GM19043 (cell line): Measurements from ENCODE around the gene SCAPER.
A peak's percentile ranks its signal among the peaks of the same experiment; 100 is the strongest.

ENCODE experiments used
- ATAC-seq: cut with Tn5 transposase; IDR thresholded peaks from one replicate; pipeline ENCODE4 v1.9.1; 2021; ENCODE audit warnings: low read depth; ENCODE audit not compliant: unreplicated experiment

SCAPER gene

DNA sequence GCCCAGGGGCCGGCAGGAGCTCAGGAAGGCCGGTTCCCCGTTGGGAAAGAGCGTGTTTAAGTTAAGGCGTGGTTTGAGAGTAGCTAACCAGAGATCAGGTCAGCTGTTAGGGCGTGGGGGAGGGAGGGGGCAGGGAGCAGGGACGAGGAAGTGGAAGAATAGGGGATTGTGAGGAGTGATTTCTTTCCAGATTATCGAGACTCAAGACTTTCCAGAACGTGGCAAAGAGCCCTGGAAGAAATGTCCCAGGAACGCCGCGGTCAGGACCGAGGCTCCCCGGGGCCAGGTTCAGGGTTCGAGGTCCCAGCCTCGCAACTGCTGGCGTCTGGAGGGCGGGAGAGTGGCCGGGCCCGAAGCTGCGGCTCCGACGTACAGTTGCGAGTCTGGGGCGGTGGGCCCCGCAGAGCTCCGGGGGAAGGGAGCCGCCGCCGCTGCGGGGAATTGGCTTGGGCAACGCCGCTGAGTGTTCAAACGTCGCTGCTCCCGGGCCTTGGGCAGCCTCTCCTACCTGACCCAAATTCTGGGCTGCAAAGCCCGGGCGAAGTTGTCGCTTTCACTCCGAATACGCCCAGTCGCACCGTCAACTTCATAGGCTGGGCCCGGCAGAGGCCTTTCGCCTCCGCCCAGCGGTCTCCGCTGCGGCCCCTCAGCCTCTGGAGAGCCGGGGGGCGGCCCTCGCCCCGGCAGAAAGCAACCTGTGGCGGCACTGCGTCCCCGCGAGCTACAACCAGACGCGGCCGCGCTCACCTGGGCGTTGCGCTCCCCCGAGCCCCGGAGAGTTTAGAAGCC is 559.1 kb downstream of the SCAPER start:
- ATAC-seq = no peak

GRCh38 chr15:76345583-76345879 is 559.6 kb downstream of the SCAPER start:
- ATAC-seq = no peak

- no peak for ATAC-seq
Measured at GRCh38 chr15:76344893-76345582, 560.1 kb downstream of the SCAPER start.

DNA sequence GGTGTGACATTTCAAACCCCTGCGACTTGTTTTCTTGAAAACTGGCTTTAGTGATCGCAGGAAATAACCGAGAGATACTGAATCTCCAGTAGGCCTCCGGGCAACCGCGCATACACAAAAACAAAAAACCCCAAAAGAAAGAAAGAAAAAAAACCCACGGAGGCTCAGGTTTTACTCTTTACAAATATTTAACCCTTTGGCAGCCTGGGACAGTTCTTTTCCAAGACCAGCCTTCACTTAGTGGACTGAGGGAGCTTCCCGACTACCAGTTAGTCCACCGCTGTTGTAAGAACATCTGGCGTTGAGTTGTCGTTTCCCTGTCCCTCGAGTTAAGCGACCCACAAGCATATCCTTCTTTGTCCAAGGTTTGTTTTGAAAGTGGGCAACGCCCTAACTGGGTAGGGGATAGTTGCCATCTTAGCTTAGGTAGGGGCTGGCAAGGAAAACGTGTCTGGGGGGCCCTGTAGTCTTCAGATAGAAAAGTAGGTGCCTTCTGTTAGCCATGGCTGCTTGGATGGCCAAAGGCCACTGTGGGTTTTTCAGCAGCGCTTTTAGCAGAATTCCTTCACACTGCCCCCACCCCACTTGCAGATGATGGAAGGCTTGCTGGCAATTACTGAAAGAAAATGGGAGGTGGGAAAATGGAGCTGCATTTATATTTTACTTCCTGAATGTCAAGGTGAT is 561.7 kb downstream of the SCAPER start:
- ATAC-seq = no peak

DNA sequence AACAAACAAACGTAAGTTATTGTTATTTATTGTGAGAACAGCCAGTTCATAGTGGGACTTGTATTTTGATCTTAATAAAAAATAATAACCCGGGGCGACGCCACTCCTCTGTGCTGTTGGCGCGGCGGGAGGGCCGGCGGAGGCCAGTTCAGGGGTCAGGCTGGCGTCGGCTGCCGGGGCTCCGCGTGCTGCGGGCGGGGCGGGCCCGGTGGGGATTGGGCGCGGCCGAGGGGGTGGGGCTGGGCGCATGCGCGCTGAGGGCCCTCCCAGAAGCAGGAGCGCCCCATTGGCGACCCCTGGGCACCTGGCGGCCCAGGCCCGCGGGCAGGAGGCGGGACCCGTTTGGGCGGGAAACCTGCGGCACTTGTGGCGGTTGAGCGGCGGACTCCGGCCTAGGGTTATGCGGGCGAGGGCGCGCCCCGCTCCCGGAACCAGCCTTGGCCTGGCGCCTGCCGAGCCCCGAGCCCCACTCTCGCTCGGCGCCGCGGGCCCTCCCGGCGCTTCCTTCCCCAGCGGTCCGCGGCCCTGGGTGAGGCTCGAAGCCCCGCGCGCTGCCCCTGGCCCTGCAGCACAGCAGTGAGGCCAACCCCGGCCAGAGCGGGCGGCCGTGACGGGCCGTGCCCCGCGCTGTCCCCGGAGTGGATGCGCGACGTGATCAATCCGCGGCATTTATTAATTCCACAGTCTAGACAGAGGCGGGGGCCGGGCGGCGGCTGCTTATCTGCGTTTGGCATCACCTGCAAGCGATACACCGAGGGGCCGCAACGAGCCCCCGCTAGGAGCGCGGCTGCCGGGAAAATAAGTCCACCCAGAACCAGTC is 562.5 kb downstream of the SCAPER start:
- no peak for ATAC-seq

- ATAC-seq = no peak
Measured at GRCh38 chr15:76342058-76342381, 563.1 kb downstream of the SCAPER start.

DNA sequence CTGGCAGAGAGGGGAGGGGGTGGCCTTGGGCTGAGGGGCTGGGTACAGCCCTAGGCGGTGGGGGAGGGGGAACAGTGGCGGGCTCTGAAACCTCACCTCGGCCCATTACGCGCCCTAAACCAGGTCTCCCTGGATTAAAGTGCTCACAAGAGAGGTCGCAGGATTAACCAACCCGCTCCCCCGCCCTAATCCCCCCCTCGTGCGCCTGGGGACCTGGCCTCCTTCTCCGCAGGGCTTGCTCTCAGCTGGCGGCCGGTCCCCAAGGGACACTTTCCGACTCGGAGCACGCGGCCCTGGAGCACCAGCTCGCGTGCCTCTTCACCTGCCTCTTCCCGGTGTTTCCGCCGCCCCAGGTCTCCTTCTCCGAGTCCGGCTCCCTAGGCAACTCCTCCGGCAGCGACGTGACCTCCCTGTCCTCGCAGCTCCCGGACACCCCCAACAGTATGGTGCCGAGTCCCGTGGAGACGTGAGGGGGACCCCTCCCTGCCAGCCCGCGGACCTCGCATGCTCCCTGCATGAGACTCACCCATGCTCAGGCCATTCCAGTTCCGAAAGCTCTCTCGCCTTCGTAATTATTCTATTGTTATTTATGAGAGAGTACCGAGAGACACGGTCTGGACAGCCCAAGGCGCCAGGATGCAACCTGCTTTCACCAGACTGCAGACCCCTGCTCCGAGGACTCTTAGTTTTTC is 563.6 kb downstream of the SCAPER start:
- no peak for ATAC-seq

DNA sequence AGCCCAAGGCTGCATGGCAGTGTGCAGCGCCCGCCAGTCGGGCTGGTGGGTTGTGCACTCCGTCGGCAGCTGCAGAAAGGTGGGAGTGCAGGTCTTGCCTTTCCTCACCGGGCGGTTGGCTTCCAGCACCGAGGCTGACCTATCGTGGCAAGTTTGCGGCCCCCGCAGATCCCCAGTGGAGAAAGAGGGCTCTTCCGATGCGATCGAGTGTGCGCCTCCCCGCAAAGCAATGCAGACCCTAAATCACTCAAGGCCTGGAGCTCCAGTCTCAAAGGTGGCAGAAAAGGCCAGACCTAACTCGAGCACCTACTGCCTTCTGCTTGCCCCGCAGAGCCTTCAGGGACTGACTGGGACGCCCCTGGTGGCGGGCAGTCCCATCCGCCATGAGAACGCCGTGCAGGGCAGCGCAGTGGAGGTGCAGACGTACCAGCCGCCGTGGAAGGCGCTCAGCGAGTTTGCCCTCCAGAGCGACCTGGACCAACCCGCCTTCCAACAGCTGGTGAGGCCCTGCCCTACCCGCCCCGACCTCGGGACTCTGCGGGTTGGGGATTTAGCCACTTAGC is 564.3 kb downstream of the SCAPER start:
- ATAC-seq = no peak

GRCh38 chr15:76340198-76340802 is 564.8 kb downstream of the SCAPER start:
- no peak for ATAC-seq

- no peak for ATAC-seq
Measured at GRCh38 chr15:76339305-76340197, 565.6 kb downstream of the SCAPER start.

DNA sequence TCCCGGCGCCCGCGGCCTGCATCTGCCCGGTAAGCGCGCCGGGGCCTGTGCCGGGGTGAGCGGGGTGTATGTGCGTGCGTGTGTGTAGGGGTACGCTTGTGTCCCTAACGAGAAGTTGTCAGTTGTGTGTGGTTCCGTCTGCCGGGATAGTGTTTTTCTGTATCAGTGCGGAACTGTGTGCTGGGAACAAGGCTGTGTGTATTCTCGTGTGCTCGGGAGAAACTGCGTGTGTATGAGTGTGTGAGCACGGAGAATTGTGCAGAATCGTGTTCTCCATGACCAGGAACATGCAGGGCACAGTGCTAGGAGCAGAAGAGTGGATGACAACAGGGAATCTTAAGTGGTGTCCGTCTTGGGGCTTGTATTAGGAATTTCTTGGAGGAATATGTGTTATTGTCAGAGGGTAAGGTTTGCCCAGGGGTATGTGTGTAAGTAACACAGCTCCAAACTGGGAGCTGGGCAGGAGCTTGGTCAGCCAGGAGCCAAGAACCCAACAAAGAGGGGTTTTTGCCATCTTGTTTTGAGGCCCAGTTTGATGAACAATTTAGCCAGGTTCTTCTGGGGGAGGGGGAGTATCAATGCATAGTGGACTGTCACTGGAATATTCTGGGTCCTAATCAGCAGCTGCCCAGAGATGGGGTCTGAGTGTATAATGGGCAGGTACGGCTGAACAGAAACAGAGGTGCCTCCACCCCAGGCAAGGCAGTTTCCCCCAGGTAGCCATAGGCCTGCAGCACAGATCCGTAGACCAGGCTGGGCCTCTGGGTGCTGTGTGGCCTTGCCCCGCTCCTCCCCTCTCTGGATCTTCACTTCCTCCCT is 566.4 kb downstream of the SCAPER start:
- ATAC-seq = no peak

DNA sequence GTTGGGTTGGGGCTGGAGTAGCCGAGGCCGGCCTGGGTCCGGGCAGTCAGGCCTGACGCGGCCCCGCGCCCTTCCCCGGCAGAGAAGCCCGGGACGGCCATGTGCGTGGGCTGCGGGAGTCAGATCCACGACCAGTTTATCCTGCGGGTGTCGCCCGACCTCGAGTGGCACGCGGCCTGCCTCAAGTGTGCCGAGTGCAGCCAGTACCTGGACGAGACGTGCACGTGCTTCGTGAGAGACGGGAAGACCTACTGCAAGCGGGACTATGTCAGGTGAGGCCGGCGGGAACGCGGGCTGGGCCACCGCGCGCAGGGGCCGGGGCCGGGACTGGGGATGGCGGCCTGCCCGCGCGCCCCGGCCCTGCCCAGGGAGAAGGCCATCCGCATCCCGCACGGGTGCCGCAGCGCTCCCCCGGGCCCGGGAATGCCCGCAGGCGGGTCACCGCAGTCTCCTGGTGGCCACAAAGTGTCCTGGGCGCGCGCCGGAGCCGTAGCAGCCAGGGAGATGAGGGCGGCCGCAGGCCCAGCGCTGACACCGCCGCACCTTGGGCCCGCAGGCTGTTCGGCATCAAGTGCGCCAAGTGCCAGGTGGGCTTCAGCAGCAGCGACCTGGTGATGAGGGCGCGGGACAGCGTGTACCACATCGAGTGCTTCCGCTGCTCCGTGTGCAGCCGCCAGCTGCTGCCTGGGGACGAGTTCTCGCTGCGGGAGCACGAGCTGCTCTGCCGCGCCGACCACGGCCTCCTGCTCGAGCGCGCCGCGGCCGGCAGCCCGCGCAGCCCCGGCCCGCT is 567.2 kb downstream of the SCAPER start:
- no peak for ATAC-seq

- ATAC-seq = no peak
Measured at GRCh38 chr15:76337059-76337695, 568.0 kb downstream of the SCAPER start.

DNA sequence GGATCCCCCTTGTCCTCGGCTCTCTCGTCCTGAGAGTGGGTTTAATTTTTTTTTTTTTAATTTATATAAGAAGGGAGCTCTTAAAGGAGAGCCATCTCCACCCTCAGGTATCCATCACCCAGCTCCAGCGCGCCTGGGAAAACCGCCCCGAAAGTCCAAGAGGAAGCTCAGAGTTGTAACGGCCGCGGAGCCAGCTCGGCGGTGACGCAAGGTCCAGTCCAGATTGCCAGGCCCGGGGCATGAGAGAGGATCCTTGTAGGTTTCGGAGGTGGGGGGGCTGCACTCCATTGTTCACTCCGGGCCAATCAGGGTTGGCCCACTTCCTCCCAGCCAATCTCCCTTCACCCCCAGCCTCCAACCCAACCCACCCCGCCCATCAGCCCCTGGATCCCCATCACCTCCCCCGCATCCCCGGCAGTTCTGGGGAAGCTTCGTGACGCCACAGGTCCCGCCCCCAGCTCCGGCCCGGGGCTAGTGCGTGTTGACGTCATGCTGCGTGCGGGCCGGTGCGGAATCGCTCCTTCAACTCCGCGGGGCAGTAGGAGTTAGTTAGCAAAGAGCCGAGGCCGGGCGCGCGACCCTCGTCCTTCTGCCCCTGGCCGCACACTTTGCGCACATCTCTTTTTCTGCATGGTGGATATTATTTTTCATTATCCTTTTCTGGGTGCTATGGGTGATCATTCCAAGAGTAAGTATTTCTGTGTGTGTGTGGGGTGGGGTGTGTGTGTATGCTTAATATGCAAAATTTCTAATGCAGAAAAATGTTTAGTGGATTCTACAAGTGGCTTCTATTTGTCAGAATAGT is 568.7 kb downstream of the SCAPER start, which contains the start of gene ISL2:
Gene ISL2, plus strand, starts transcription at position 520 of the 805 bp plus-strand sequence. Its CDS starts 111 bp downstream, at position 631.
- peak; percentile 45 for ATAC-seq

GRCh38 chr15:76335307-76336253 is 569.6 kb downstream of the SCAPER start:
- no peak for ATAC-seq
